ENCODE data around the gene GJB2.

GJB2 gene

DNA sequence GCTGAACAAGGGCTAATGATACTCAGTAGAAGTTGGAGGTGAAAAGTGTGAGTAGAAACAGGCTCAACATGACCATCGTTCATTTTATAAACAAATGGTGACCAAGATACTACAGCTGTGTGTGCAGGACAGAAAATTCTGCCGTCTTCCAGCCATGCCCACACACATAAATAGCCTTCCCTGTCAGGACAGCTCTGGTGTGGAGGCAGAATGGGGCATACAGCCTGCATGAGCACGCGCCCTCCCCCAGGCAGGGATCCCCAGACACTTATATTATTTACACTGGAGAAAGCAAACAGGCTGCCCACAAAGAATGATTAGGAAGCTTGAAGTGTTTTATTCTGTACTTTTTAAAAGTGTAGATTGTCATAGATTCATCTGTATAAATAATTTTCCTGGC is 52.3 kb downstream of the GJB2 start:
- no peak for DNase-seq

GRCh38 chr13:20137875-20138274 is 54.9 kb downstream of the GJB2 start:
- no peak for DNase-seq

All from NK-92 treated with Interleukin-12 subunit alpha and Interleukin-12 subunit beta, amount 100 ng/mL, for 24 hours (cell line).